ENCODE data around the gene NOTCH2.

DNA sequence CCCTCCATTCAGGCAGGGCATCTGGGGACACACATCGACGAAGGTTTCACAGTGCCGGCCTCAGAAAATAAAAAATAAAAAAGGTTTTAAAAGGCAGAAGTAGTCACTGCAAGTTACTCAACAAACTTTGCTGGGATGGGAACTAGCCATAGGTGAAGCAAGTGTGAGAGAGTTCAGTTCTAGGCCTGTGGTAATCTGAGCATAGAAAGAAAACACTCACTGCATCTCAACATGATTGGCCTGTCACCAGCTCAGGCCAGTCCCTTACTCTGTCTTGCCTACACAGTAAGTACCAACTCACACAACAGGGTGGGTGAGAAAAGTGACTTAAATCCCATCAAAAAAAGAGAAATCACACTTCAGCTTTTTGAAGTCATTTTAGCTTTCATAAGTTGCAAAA is 142.9 kb downstream of the NOTCH2 start:
- TF ChIP-seq EP300 (IDR thresholded peaks at IDR 0.05): no peak
- TF ChIP-seq POLR2AphosphoS5 (IDR thresholded peaks at IDR 0.05): no peak
- TF ChIP-seq, protein P1, sequence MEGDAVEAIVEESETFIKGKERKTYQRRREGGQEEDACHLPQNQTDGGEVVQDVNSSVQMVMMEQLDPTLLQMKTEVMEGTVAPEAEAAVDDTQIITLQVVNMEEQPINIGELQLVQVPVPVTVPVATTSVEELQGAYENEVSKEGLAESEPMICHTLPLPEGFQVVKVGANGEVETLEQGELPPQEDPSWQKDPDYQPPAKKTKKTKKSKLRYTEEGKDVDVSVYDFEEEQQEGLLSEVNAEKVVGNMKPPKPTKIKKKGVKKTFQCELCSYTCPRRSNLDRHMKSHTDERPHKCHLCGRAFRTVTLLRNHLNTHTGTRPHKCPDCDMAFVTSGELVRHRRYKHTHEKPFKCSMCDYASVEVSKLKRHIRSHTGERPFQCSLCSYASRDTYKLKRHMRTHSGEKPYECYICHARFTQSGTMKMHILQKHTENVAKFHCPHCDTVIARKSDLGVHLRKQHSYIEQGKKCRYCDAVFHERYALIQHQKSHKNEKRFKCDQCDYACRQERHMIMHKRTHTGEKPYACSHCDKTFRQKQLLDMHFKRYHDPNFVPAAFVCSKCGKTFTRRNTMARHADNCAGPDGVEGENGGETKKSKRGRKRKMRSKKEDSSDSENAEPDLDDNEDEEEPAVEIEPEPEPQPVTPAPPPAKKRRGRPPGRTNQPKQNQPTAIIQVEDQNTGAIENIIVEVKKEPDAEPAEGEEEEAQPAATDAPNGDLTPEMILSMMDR (IDR thresholded peaks at IDR 0.05): no peak

Measured in esophagus muscularis mucosa (tissue), 4 donors.